NCI-H2029 (cell line): ENCODE measurements around the gene SPSB3.

Source experiments
- DNase-seq: peaks from one replicate; lab custom pipeline; 2025; lab: John Stamatoyannopoulos, UW

SPSB3 gene

GRCh38 chr16:1788708-1789100 is 6.3 kb upstream of the SPSB3 start:
- DNase-seq, result no peak

GRCh38 chr16:1788095-1788707 is 5.8 kb upstream of the SPSB3 start:
- DNase-seq, result no peak

GRCh38 chr16:1787322-1788094 is 5.1 kb upstream of the SPSB3 start:
- no peak for DNase-seq

GRCh38 chr16:1787056-1787321 is 4.6 kb upstream of the SPSB3 start:
- DNase-seq, result no peak

- no peak for DNase-seq
These were observed 4.1 kb upstream of the SPSB3 start for GRCh38 chr16:1786242-1787055.

- no peak for DNase-seq
These were observed 3.4 kb upstream of the SPSB3 start for GRCh38 chr16:1785846-1786170.

GRCh38 chr16:1784977-1785845 is 2.8 kb upstream of the SPSB3 start:
- DNase-seq, result no peak

- DNase-seq, result no peak
These were observed 488 bp downstream of the SPSB3 start for GRCh38 chr16:1781758-1782407.

- DNase-seq, result no peak
These were observed 1.1 kb downstream of the SPSB3 start for GRCh38 chr16:1781254-1781653.

- DNase-seq, result no peak
These were observed 1.7 kb downstream of the SPSB3 start for GRCh38 chr16:1780677-1781072.

GRCh38 chr16:1779741-1780676 is 2.4 kb downstream of the SPSB3 start:
- no peak for DNase-seq

GRCh38 chr16:1779234-1779701 is 3.1 kb downstream of the SPSB3 start:
- DNase-seq, result no peak

- no peak for DNase-seq
These were observed 3.9 kb downstream of the SPSB3 start for GRCh38 chr16:1778200-1779179.

- DNase-seq, result no peak
These were observed 4.8 kb downstream of the SPSB3 start for GRCh38 chr16:1777375-1778199.

GRCh38 chr16:1776991-1777374 is 5.4 kb downstream of the SPSB3 start:
- DNase-seq, result no peak

GRCh38 chr16:1776672-1776955 is 5.8 kb downstream of the SPSB3 start:
- DNase-seq, result no peak

GRCh38 chr16:1775846-1776671 is 6.3 kb downstream of the SPSB3 start:
- no peak for DNase-seq
